ENCODE data around the gene MYG1.

GRCh38 chr12:53253298-53253697 is 46.2 kb upstream of the MYG1 start:
- TF ChIP-seq CTCF (IDR thresholded peaks at IDR 0.05) (no peak), EZH2 (IDR thresholded peaks at IDR 0.05) (no peak)

All from neural progenitor cell (in vitro differentiated cells).